Ovary (tissue), 3 donors: ENCODE results near the gene POLD2.

Source experiments
- CTCF ChIP-seq, 3 donors: fragments of 450-650 bp in 2 of 3; fragments of 200-600 bp in 1 of 3; IDR thresholded peaks; one replicate each; pipeline versions ENCODE4 v1.5.1 to v1.8.0; 2016 to 2022; ENCODE audit warnings: antibody characterized with exemption in 3 of 3, mild to moderate bottlenecking in 1 of 3
- POLR2A ChIP-seq: fragments of 450-650 bp; IDR thresholded peaks from one replicate; pipeline ENCODE4 v1.6.1; 2017; ENCODE audit warnings: antibody characterized with exemption, mild to moderate bottlenecking, moderate library complexity
- donor health status: DM: no; HTN: no; CAD: no.

GRCh38 chr7:44087911-44088838 lies 35.2 kb downstream of the POLD2 start:
- no peak for TF ChIP-seq CTCF (IDR thresholded peaks at IDR 0.05)
- TF ChIP-seq POLR2A, result no peak
